NCI-H2227 (cell line): ENCODE measurements around the gene CIBAR2.
A peak's percentile ranks its signal among the peaks of the same experiment; 100 is the strongest.

Experiments
- DNase-seq: peaks from one replicate; lab custom pipeline; 2025; ENCODE audit not compliant: unreplicated experiment; lab: John Stamatoyannopoulos, UW

CIBAR2 gene

GRCh38 chr16:85103114-85104079 lies 8.9 kb downstream of the CIBAR2 start:
- no peak for DNase-seq

- DNase-seq, result no peak
Measured at GRCh38 chr16:85101956-85102630, 10.2 kb downstream of the CIBAR2 start.

GRCh38 chr16:85100265-85100664 lies 12.0 kb downstream of the CIBAR2 start:
- DNase-seq, result no peak

GRCh38 chr16:85098565-85098964 lies 13.7 kb downstream of the CIBAR2 start:
- no peak for DNase-seq

GRCh38 chr16:85096921-85097320 lies 15.4 kb downstream of the CIBAR2 start:
- no peak for DNase-seq

GRCh38 chr16:85094812-85095211 lies 17.5 kb downstream of the CIBAR2 start:
- no peak for DNase-seq

GRCh38 chr16:85094176-85094805 lies 18.0 kb downstream of the CIBAR2 start:
- no peak for DNase-seq

GRCh38 chr16:85093705-85094104 lies 18.6 kb downstream of the CIBAR2 start:
- no peak for DNase-seq

GRCh38 chr16:85092851-85093250 lies 19.4 kb downstream of the CIBAR2 start:
- no peak for DNase-seq

- DNase-seq, result no peak
Measured at GRCh38 chr16:85092309-85092708, 20.0 kb downstream of the CIBAR2 start.

- no peak for DNase-seq
Measured at GRCh38 chr16:85091522-85091910, 20.8 kb downstream of the CIBAR2 start.

GRCh38 chr16:85090873-85091521 lies 21.3 kb downstream of the CIBAR2 start:
- no peak for DNase-seq

- DNase-seq, result no peak
Measured at GRCh38 chr16:85090181-85090580, 22.1 kb downstream of the CIBAR2 start.

- DNase-seq, result no peak
Measured at GRCh38 chr16:85089525-85089924, 22.7 kb downstream of the CIBAR2 start.

GRCh38 chr16:85088570-85089199 lies 23.6 kb downstream of the CIBAR2 start:
- no peak for DNase-seq

GRCh38 chr16:85087899-85088569 lies 24.2 kb downstream of the CIBAR2 start:
- no peak for DNase-seq

GRCh38 chr16:85086347-85087291 lies 25.7 kb downstream of the CIBAR2 start:
- peak; percentile 38 for DNase-seq

- DNase-seq, result no peak
Measured at GRCh38 chr16:85085721-85086120, 26.6 kb downstream of the CIBAR2 start.
